Pancreas (tissue), 10 donors: ENCODE results near the gene GRID1. TPM values are rescaled to one million over a fixed set of nuclear protein-coding genes. Genes with fewer than 3 reads are reported as not detected.

Source experiments
- ATAC-seq, 4 donors: fragments of 200-7000 bp; cut with Tn5 transposase; one replicate each; pipeline versions ENCODE4 v1.8.0 to v1.9.1; 2020; ENCODE audit warnings: mild to moderate bottlenecking in 4 of 4, moderate library complexity in 4 of 4
- DNase-seq, 6 donors: peaks; one replicate each; pipeline ENCODE4 v3.0.0-alpha.2; 2020
- FAIRE-seq: peaks from 2 replicates; lab custom pipeline; 2012; peaks lifted over from hg19 to GRCh38; lab: Jason Lieb, UNC
- H3K27ac ChIP-seq, 4 donors: fragments of 200-600 bp; sonication (generic); 1 replicate in 3 of 4; 2 replicates in 1 of 4; pipeline versions ENCODE4 v1.5.0 to v1.8.0; 2020
- H3K27me3 ChIP-seq, 4 donors: fragments of 200-600 bp; one replicate each; pipeline ENCODE4 v1.8.0; 2021
- H3K36me3 ChIP-seq, 3 donors: fragments of 200-600 bp; sonication (generic) in 1 of 3; one replicate each; pipeline versions ENCODE4 v1.5.0 to v1.8.0; 2020 to 2021
- H3K4me1 ChIP-seq, 3 donors: fragments of 200-600 bp; one replicate each; pipeline ENCODE4 v1.8.0; 2021
- H3K4me3 ChIP-seq, 4 donors: fragments of 200-600 bp; sonication (generic) in 2 of 4; one replicate each; pipeline versions ENCODE4 v1.5.0 to v1.8.0; 2020 to 2021
- H3K9me3 ChIP-seq, 4 donors: fragments of 200-600 bp; one replicate each; pipeline ENCODE4 v1.8.0; 2021
- WGBS, 2 donors: extraction: QIAGEN DNeasy Blood & Tissue Kit; methylation state at CpG; one replicate each; pipeline ENCODE4 v1.1.7; 2013; 5-methylcytosine and 5-hydroxymethylcytosine counted together
- intact Hi-C, 3 donors: fragments of 100-400 bp; cut with DNase I; formaldehyde crosslinking; loops; one replicate each; pipeline versions ENCODE4 v1.11.1 to v1.14.2; 2022
- polyA plus RNA-seq, 2 donors: library from polyadenylated mRNA; stranded (reverse); fragments of 200-250 nt; gene quantifications; one replicate each; pipeline ENCODE4 v1.2.3, GENCODE V29; 2013
- total RNA-seq, 6 donors: library from RNA; stranded (reverse); fragmentation: NEBNext Ultra II Directional in 4 of 6; extraction: Animal tissue kit (Norgen Biotek cat#: 25700) in 4 of 6; gene quantifications; one replicate each; pipeline versions ENCODE4 v1.2.1 to v1.2.4, GENCODE V29; 2021 to 2023
- TF ChIP-seq, protein P1 (sequence below), 4 donors: fragments of 200-600 bp; sonication (generic) in 3 of 4; IDR thresholded peaks; one replicate each; pipeline versions ENCODE4 v1.5.0 to v1.8.0; 2021; ENCODE audit warnings: antibody characterized with exemption in 4 of 4
- donor health status: healthy with polysubstance abuse.
- donor health status: DM: no; HTN: no; CAD: no; lungs with moderate emphysema.
- donor health status: DM: no; HTN: no; CAD: no.
- donor health status: control.
- donor health status: control.
- donor health status: Bipolar disorder and iron deficiency.
- donor health status: DM: yes; HTN: yes; CAD: no.
- donor health status: DM: no; HTN: no; CAD: no.
- donor health status: DM: no; HTN: no; CAD: no.
- donor health status: DM: yes; HTN: yes; CAD: no.

The GRID1 gene
- total and polyA plus RNA-seq, 8 donors: 0.05 to 1.5 (median 0.91) TPM

DNA sequence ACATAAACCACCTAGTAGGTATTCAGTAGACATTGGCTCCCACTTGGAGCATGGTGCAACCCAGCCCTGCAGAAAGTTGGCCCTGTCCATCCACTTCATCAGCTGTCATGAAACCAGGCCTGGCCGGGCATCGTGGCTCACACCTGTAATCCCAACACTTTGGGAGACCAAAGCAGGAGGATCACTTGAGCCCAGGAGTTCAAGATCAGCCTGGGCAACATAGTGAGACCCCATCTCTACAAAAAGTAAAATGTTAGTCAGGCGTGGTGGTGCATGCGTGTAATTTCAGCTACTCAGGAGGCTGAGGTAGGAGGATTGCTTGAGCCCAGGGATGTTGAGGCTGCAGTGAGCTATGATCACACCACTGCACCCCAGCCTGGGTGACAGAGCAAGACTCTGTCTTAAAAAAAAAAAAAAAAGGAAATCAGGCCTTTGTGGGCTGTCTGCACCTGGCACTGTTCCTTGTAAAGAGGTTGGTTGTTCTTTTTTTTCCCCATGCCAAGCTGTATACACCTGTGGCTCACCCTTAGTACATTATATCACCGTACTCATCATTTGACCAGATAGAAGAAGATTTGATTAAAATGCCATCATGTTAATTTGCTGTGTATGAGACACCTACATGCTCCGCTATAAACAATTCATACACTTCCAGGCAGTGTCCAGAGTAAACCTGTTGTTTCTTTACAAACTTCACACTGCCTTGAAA lies 45.4 kb upstream of the GRID1 start:
- DNase-seq (no peak), FAIRE-seq (no peak), ATAC-seq (no peak)
- H3K9me3 ChIP-seq: no peaks in the 10 kb centered on the region
- TF ChIP-seq, protein P1, sequence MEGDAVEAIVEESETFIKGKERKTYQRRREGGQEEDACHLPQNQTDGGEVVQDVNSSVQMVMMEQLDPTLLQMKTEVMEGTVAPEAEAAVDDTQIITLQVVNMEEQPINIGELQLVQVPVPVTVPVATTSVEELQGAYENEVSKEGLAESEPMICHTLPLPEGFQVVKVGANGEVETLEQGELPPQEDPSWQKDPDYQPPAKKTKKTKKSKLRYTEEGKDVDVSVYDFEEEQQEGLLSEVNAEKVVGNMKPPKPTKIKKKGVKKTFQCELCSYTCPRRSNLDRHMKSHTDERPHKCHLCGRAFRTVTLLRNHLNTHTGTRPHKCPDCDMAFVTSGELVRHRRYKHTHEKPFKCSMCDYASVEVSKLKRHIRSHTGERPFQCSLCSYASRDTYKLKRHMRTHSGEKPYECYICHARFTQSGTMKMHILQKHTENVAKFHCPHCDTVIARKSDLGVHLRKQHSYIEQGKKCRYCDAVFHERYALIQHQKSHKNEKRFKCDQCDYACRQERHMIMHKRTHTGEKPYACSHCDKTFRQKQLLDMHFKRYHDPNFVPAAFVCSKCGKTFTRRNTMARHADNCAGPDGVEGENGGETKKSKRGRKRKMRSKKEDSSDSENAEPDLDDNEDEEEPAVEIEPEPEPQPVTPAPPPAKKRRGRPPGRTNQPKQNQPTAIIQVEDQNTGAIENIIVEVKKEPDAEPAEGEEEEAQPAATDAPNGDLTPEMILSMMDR (IDR thresholded peaks at IDR 0.05): no peak
- intact Hi-C loops: no loop called here
- WGBS, 2 donors: 72 to 80% methylated on average over 6 of the region's 6 CpGs
- H3K36me3 ChIP-seq: no peaks in the 10 kb centered on the region
- H3K27ac ChIP-seq: peak overlapping the region in 2 of 4 donors; percentile 68 to 75
- no peak overlapping the region for H3K4me3 ChIP-seq
- H3K4me1 ChIP-seq: peaks cover 0 to 35% (median 9%) of the 10 kb centered on the region in 3 donors
- H3K27me3 ChIP-seq: no peaks in the 10 kb centered on the region

DNA sequence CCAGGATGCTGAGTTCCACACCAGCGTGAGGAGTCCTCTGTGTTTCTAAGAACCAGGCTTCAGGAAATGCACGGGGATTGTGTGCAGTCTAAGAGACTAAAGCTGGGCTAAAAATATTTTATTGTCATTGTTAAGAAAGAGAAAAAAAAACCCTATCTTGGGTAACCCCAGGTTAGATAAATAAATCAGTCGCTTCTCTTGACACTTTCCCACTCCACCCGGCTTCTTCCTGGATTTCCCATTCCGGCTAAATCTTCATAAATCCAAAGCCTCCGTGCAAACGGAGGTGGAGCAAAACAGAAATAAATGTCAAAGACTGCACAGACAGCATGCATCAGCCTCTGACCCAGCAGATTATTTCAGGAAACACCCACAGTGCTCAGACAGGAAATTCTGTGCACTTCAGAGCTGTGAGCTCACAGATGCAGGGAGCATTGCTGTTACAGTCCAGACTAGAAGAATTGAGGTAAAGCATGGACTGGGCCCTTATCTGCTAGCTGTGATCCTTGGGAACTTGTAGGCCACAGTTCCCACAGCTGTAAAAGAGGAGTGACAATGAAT lies 44.8 kb upstream of the GRID1 start:
- DNase-seq (peak in 1 of 6 donors; percentile 29), FAIRE-seq (no peak)
- peak overlapping the region in 3 of 4 donors; percentile 11 to 75 (median 68) for H3K27ac ChIP-seq

DNA sequence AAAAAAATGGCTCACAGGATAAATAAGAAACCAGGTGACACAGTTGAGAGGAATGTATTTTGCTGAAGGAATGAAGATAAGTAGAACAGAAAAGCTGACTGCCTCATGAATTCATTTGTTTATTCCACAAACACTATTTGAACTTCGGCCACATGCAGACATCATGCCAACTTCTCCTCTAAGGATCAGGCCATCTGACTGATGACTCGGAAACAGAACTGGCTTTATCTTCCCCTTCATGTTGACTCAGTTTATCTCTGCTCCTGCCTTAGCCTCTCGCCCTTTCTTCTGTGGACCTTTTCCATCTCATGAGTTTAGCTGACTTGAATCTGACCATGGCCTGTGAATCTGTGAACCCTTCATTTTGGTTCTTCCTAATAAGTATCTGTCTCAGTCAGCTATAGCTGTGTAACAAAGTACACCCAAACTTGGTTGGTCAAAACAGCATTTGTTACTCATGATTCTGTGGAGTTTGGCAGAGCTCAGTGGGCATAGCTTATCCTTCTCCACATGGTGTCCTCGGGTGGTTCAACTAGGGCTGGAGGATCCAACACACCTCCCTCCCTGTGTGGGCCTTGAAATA lies 44.0 kb upstream of the GRID1 start:
- H3K27ac ChIP-seq: peak overlapping the region in 2 of 4 donors; percentile 68 to 75
- ATAC-seq (peak; percentile 40 to 61 (median 58)), FAIRE-seq (no peak)

More for the DNA sequence above, 44.8 kb upstream of the GRID1 start:
- peaks cover 0 to 35% (median 9%) of the 10 kb centered on the region in 3 donors for H3K4me1 ChIP-seq
- WGBS, 2 donors: 20 to 29% methylated on average over 7 of the region's 7 CpGs
- no peaks in the 10 kb centered on the region for H3K36me3 ChIP-seq
- no peaks in the 10 kb centered on the region for H3K9me3 ChIP-seq
- TF ChIP-seq, protein P1 (IDR thresholded peaks at IDR 0.05): no peak
- no peaks in the 10 kb centered on the region for H3K27me3 ChIP-seq
- ATAC-seq: peak in 3 of 4 donors; percentile 30 to 63 (median 53)
- H3K4me3 ChIP-seq: no peak overlapping the region
- intact Hi-C loops: no loop called here

GRCh38 chr10:86409183-86409582 lies 42.6 kb upstream of the GRID1 start:
- H3K9me3 ChIP-seq: no peaks in the 10 kb centered on the region
- no peak overlapping the region for H3K27ac ChIP-seq
- 74 to 79% methylated on average over 1 of the region's 1 CpG for WGBS, 2 donors
- TF ChIP-seq, protein P1 (IDR thresholded peaks at IDR 0.05): no peak
- intact Hi-C loops: no loop called here
- no peak for FAIRE-seq
- H3K4me1 ChIP-seq: peaks cover 0 to 31% (median 0%) of the 10 kb centered on the region in 3 donors
- no peak for DNase-seq
- H3K27me3 ChIP-seq: no peaks in the 10 kb centered on the region
- ATAC-seq: no peak
- H3K4me3 ChIP-seq: no peak overlapping the region
- no peaks in the 10 kb centered on the region for H3K36me3 ChIP-seq

More for the DNA sequence above, 44.0 kb upstream of the GRID1 start:
- Histone ChIP-seq H3K4me3 (no peak overlapping the region), H3K27me3 (no peaks in the 10 kb centered on the region), H3K4me1 (peaks cover 0 to 35% (median 5%) of the 10 kb centered on the region in 3 donors), H3K9me3 (no peaks in the 10 kb centered on the region), H3K36me3 (no peaks in the 10 kb centered on the region)
- WGBS, 2 donors: 29% methylated on average over 4 of the region's 4 CpGs
- DNase-seq: peak in 1 of 6 donors; percentile 56
- intact Hi-C loops: no loop called here
- TF ChIP-seq, protein P1 (IDR thresholded peaks at IDR 0.05): no peak
